Tibial nerve (tissue), 4 donors: ENCODE measurements around the gene MGLL.

Experiments
- CTCF ChIP-seq, 5 experiments: fragments of 200-600 bp in 3 of 5; fragments of 450-650 bp in 2 of 5; sonication (generic) in 3 of 5; IDR thresholded peaks; one replicate each; pipeline ENCODE4 v1.5.1; 2016 to 2019; ENCODE audit warnings: antibody characterized with exemption in 5 of 5, mild to moderate bottlenecking in 3 of 5, moderate library complexity in 2 of 5
- EP300 ChIP-seq, 2 donors: sonication (generic); formaldehyde crosslinking; IDR thresholded peaks; one replicate each; pipeline ENCODE4 v1.6.1; 2017; ENCODE audit warnings: antibody characterized with exemption in 2 of 2, mild to moderate bottlenecking in 1 of 2
- POLR2A ChIP-seq, 2 donors: fragments of 450-650 bp; IDR thresholded peaks; one replicate each; pipeline ENCODE4 v1.6.1; 2017; ENCODE audit warnings: antibody characterized with exemption in 2 of 2, mild to moderate bottlenecking in 2 of 2, moderate library complexity in 2 of 2

GRCh38 chr3:127720985-127721935, 101.1 kb downstream of the MGLL start:
- no peak for TF ChIP-seq POLR2A (IDR thresholded peaks at IDR 0.05)
- no peak for TF ChIP-seq CTCF (IDR thresholded peaks at IDR 0.05)
- no peak for TF ChIP-seq EP300 (IDR thresholded peaks at IDR 0.05)
